Left colon (tissue), 2 donors: ENCODE measurements around the gene CTCFL. TPM values are rescaled to one million over a fixed set of nuclear protein-coding genes. Genes with fewer than 3 reads are reported as not detected.

Experiments used
- total RNA-seq, 2 donors: library from RNA; stranded (reverse); fragmentation: NEBNext Ultra II Directional; extraction: Animal tissue kit (Norgen Biotek cat#: 25700); gene quantifications; one replicate each; pipeline ENCODE4 v1.2.1, GENCODE V29; 2021
- donor health status: DM: no; HTN: no; CAD: no.
- donor health status: DM: yes; HTN: yes; CAD: no.

The CTCFL gene
- total RNA-seq, 2 donors from 2014 or later, result not detected

Other genes with a start within 250 kb of the CTCFL start
- not detected for gene SPO11, start 195.3 kb downstream of the CTCFL start, total RNA-seq
- 10 to 100 TPM; 16.0 to 17.2 TPM for gene RAE1, start 173.9 kb downstream of the CTCFL start, total RNA-seq
- gene RBM38, start 133.7 kb downstream of the CTCFL start, total RNA-seq, result 10 to 100 TPM; 26.9 to 44.8 TPM
- gene PCK1, start 36.0 kb upstream of the CTCFL start, total RNA-seq, result 100 to 1,000 TPM; 214 to 328 TPM
- 1 to 10 TPM; 4.0 to 6.8 TPM for gene ZBP1, start 95.3 kb upstream of the CTCFL start, total RNA-seq
- 10 to 100 TPM; 15.0 to 41.6 TPM for gene PMEPA1, start 184.9 kb upstream of the CTCFL start, total RNA-seq